ENCODE results near the gene B9D2. TPM values are rescaled to one million over a fixed set of nuclear protein-coding genes. Genes with fewer than 3 reads are reported as not detected.

The B9D2 gene
- total and polyA plus RNA-seq, 2 of the 4 experiments (the other 2 are of a cell fraction), result 6.1 to 9.7 TPM

GRCh38 chr19:41407271-41407670, 43.3 kb upstream of the B9D2 start:
- Histone ChIP-seq H3K9ac (ENCODE audit: low read depth, low read length) (no peak overlapping the region), H3K4ac (ENCODE audit: low read depth, low read length) (no peak overlapping the region), H2AK9ac (replicated peaks; ENCODE audit: low read depth, low read length, poor library complexity) (no peak overlapping the region), H2BK15ac (ENCODE audit: low read depth, low read length) (no peak overlapping the region), H3K4me2 (ENCODE audit: low read depth, low read length) (no peak overlapping the region), H4K8ac (ENCODE audit: low read depth in 2 of 2, low read length in 2 of 2) (no peak overlapping the region), H2AFZ (replicated peaks; ENCODE audit: low read length, poor library complexity) (no peak overlapping the region), H2BK5ac (ENCODE audit: low read depth, low read length, poor library complexity, severe bottlenecking) (no peak overlapping the region), H4K20me1 (ENCODE audit: insufficient read depth, low read length) (no peaks in the 10 kb centered on the region), H4K91ac (ENCODE audit: insufficient read depth, low read depth, low read length) (no peak overlapping the region), H3K14ac (replicated peaks; ENCODE audit: low read depth, low read length) (no peak overlapping the region), H3K27ac (ENCODE audit: insufficient read depth, low read length) (no peak overlapping the region), H2BK120ac (ENCODE audit: low read depth, low read length) (no peak overlapping the region), H3K9me1 (ENCODE audit: insufficient read depth, low read length) (peaks cover 7% of the 10 kb centered on the region; the same call in 1 of the 2 replicates), H2AK5ac (ENCODE audit: low read depth, low read length) (no peak overlapping the region; the same call in 1 of the 2 replicates), H3K56ac (ENCODE audit: extremely low read depth, insufficient read depth, low read length) (no peak overlapping the region), H3K79me1 (ENCODE audit: low read depth in 1 of 2, low read length in 2 of 2) (peaks cover 5 to 9% of the 10 kb centered on the region in 2 experiments; a peak in 3 of 4 replicates), H3K4me3 (ENCODE audit: insufficient read depth, low read depth, low read length) (no peak overlapping the region), H3K9me3 (ENCODE audit: control insufficient read depth, insufficient read depth, low read length) (no peaks in the 10 kb centered on the region), H4K5ac (ENCODE audit: low read depth, low read length) (no peak overlapping the region), H3K4me1 (ENCODE audit: control insufficient read depth, insufficient read depth, low read length) (peaks cover 4% of the 10 kb centered on the region), H2BK20ac (ENCODE audit: low read depth, low read length) (no peak overlapping the region), H3K18ac (ENCODE audit: low read depth, low read length) (no peak overlapping the region), H3K23ac (ENCODE audit: low read depth, low read length) (no peak overlapping the region), H3K27me3 (ENCODE audit: control insufficient read depth, insufficient read depth, low read length) (no peaks in the 10 kb centered on the region), H3K36me3 (ENCODE audit: control insufficient read depth, insufficient read depth, low read length) (peaks cover 16% of the 10 kb centered on the region)
- in situ Hi-C loops (cut with MboI; ENCODE audit: low sequenced_read_pairs) (no loop called here), dilution Hi-C loops (cut with HindIII; ENCODE audit: low sequenced_read_pairs, unreplicated experiment) (no loop called here), intact Hi-C loops (cut with micrococcal nuclease) (no loop called here)
- no peak for DNase-seq
- POLR2A ChIA-PET (ENCODE audit: unreplicated experiment), result no interaction called here
- TF ChIP-seq, protein P1, sequence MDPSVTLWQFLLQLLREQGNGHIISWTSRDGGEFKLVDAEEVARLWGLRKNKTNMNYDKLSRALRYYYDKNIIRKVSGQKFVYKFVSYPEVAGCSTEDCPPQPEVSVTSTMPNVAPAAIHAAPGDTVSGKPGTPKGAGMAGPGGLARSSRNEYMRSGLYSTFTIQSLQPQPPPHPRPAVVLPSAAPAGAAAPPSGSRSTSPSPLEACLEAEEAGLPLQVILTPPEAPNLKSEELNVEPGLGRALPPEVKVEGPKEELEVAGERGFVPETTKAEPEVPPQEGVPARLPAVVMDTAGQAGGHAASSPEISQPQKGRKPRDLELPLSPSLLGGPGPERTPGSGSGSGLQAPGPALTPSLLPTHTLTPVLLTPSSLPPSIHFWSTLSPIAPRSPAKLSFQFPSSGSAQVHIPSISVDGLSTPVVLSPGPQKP (IDR thresholded peaks at IDR 0.05; ENCODE audit: borderline replicate concordance, low read depth, low read length), result no peak
- TF ChIP-seq RCOR1 (IDR thresholded peaks at IDR 0.05; ENCODE audit: insufficient replicate concordance, low read length) (no peak), MAFK (IDR thresholded peaks at IDR 0.05; ENCODE audit: low read depth, low read length) (no peak)
- WGBS, 2 experiments (ENCODE audit: extremely low coverage in 2 of 2, insufficient read length in 1 of 2), result no CpG with 5 or more reads among the region's 4 CpGs
- no TSS peak for BruUV-seq (replicated peaks)
- CTCF ChIA-PET, result no interaction called here
- no peak for ATAC-seq (ENCODE audit: low read depth)

All from IMR-90 (cell line).